AG09319 (cell line): ENCODE results near the gene ITPKB.
A peak's percentile ranks its signal among the peaks of the same experiment; 100 is the strongest.

ENCODE experiments used
- DNase-seq: peaks from one replicate; pipeline ENCODE4 v3.0.0-alpha.2; 2010; ENCODE audit warnings: low read depth; ENCODE audit errors: extremely low read depth
- CTCF ChIP-seq: IDR thresholded peaks from 2 replicates; pipeline ENCODE4 v1.5.1; 2011; ENCODE audit warnings: low read depth, mild to moderate bottlenecking, inconsistent platforms, low read length, moderate library complexity

The ITPKB gene

GRCh38 chr1:226702318-226702956, 36.6 kb downstream of the ITPKB start:
- TF ChIP-seq CTCF = no peak
- peak; percentile 61 for DNase-seq

- DNase-seq = no peak
- no peak for TF ChIP-seq CTCF
Observed at GRCh38 chr1:226700861-226701260, 38.2 kb downstream of the ITPKB start.

GRCh38 chr1:226699166-226699565, 39.9 kb downstream of the ITPKB start:
- no peak for DNase-seq
- TF ChIP-seq CTCF = no peak

DNA sequence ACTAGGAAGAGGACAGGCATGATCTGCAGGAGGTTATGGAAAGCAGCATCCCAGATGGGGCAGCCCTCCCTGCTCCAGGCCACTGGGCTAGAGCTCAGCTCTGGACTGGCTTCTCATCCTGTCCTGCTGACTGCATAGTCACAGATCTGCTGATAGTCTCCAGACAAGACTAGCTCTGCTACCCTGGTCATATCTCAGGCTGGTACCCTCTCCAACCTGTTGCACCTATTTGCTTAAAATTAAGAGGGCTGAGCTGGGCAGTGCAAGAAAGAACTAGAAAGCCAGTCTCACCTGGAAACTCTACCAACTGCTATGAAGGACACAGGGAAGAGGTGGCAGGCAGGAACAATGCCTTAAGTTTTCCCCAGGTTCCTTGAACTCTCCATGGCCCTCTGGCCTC, 40.4 kb downstream of the ITPKB start:
- no peak for TF ChIP-seq CTCF

GRCh38 chr1:226697929-226698544, 41.0 kb downstream of the ITPKB start:
- DNase-seq = no peak
- TF ChIP-seq CTCF = no peak

More for the DNA sequence above, 40.4 kb downstream of the ITPKB start:
- DNase-seq = no peak

DNA sequence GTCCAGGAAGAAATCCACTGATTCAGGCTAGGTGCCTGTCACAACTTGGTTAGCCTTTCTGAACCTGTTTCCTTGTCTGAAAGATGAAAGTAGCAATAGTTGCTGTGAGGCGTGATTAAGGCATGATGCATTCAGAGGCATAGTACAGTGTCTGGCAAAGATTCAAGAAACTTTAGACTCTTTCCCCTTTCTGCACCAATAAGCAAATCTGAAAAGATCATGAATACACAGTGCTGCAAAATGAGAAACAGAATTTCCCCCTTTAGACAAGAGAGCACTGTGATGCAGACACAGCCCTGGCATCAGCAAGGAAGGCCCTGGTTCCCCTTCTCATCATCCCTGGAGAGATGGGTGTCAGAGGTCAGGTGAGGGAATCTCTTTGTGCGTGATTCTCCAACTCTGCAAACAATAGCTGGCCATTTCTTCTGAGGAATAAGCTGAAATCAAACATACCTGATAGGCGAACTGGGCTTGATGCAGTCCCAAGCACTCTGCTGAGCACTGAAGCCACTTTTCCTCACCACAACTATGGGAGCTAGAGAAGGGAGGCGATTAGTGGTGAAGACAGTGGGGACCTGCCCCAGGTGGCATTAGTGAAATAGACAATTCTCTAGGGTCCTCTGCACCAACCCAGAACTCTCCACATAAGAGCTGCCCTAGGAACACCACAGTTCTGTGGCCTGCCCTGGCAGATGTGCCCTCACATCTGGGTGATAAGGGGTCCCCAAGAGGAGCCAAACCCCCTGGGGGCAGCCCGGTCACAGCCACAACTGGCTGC, 41.7 kb downstream of the ITPKB start:
- TF ChIP-seq CTCF = no peak

GRCh38 chr1:226696547-226696946, 42.5 kb downstream of the ITPKB start:
- no peak for TF ChIP-seq CTCF
- DNase-seq = no peak

More for the DNA sequence above, 41.7 kb downstream of the ITPKB start:
- DNase-seq = no peak
